Measurements from ENCODE around the gene PACC1. TPM values are rescaled to one million over a fixed set of nuclear protein-coding genes. Genes with fewer than 3 reads are reported as not detected.

The PACC1 gene
- total RNA-seq, 1 experiment from 2014 or later, result 17.6 TPM

DNA sequence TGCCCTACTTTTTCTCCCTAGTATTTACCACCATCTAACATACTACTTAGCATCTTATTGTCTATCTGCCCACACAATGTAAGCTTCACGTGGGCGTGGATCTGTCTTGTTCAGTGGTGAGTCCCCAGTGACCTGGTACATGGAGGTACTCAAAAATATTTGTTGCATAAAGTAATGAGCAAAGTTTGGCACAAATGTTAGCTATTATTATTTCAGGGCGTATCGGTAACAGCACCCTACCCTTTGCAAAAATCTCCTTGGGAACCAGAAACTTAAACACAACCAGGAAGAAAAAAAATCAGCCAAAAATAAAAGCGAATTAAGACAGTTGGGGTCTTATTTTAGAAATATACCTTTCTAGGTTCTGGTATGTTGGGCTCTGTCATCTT, 17.6 kb upstream of the PACC1 start:
- H3K27me3 ChIP-seq (ENCODE audit: insufficient read depth, low read length), result no peaks in the 10 kb centered on the region
- TSS peak; percentile 99 for BruUV-seq (replicated peaks)
- peaks cover 36% of the 10 kb centered on the region for H3K79me2 ChIP-seq (ENCODE audit: insufficient read depth, low read length)
- H3K36me3 ChIP-seq (ENCODE audit: control insufficient read depth in 1 of 2, insufficient read depth in 2 of 2, low read length in 2 of 2), result no peaks in the 10 kb centered on the region
- peak; percentile 5; the same call in 1 of the 2 replicates for ATAC-seq
- DNase-seq (ENCODE audit: low read depth, low spot score), result no peak
- intact Hi-C loops (cut with micrococcal nuclease), result no loop called here
- H3K4me1 ChIP-seq (ENCODE audit: control insufficient read depth in 1 of 2, insufficient read depth in 2 of 2, low read length in 2 of 2), result peaks cover 9 to 34% of the 10 kb centered on the region in 2 experiments; a peak in 3 of 4 replicates
- ChIA-PET CTCF (interaction anchor here (1.7 kb wide), 1 partner anchor 24 kb away, joined by 7 read pairs; no protein-coding TSS in a partner anchor), RAD21 (ENCODE audit: low non-redundant PET in 1 of 2, low total read pairs in 2 of 2, uncharacterized antibody in 2 of 2, unreplicated experiment in 2 of 2) (no interaction called here), POLR2A (no interaction called here)
- peak overlapping the region; percentile 27; the same call in 1 of the 2 replicates for H3K27ac ChIP-seq (ENCODE audit: low read depth, low read length)
- H3K9ac ChIP-seq (ENCODE audit: low read length), result peak overlapping the region; percentile 77
- H3K4me3 ChIP-seq (replicated peaks in 1 of 2; ENCODE audit: low read depth in 1 of 2, low read length in 2 of 2), result peak overlapping the region; percentile 48 to 83
- H3K9me2 ChIP-seq (ENCODE audit: insufficient read depth), result no peaks in the 10 kb centered on the region
- TF ChIP-seq ZNF274 (IDR thresholded peaks at IDR 0.05; ENCODE audit: low read depth, low read length) (no peak), EZH2phosphoT487 (IDR thresholded peaks at IDR 0.05; ENCODE audit: borderline replicate concordance) (no peak), TCF7L2 (IDR thresholded peaks at IDR 0.05; ENCODE audit: borderline replicate concordance, extremely low read depth, insufficient read depth, insufficient read length) (no peak), EZH2 (IDR thresholded peaks at IDR 0.05) (no peak), EGR1 (IDR thresholded peaks at IDR 0.05; ENCODE audit: low read depth) (peak; percentile 29; the same call in 1 of the 2 replicates), CBX3 (IDR thresholded peaks at IDR 0.05; ENCODE audit: low read depth) (no peak)
- TF ChIP-seq, protein P1, sequence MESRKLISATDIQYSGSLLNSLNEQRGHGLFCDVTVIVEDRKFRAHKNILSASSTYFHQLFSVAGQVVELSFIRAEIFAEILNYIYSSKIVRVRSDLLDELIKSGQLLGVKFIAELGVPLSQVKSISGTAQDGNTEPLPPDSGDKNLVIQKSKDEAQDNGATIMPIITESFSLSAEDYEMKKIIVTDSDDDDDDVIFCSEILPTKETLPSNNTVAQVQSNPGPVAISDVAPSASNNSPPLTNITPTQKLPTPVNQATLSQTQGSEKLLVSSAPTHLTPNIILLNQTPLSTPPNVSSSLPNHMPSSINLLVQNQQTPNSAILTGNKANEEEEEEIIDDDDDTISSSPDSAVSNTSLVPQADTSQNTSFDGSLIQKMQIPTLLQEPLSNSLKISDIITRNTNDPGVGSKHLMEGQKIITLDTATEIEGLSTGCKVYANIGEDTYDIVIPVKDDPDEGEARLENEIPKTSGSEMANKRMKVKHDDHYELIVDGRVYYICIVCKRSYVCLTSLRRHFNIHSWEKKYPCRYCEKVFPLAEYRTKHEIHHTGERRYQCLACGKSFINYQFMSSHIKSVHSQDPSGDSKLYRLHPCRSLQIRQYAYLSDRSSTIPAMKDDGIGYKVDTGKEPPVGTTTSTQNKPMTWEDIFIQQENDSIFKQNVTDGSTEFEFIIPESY (IDR thresholded peaks at IDR 0.05; ENCODE audit: extremely low read depth, insufficient replicate concordance, low read length), result no peak
- TF ChIP-seq, protein P2, sequence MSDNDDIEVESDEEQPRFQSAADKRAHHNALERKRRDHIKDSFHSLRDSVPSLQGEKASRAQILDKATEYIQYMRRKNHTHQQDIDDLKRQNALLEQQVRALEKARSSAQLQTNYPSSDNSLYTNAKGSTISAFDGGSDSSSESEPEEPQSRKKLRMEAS (IDR thresholded peaks at IDR 0.05), result no peak
- no peaks in the 10 kb centered on the region for H3K9me3 ChIP-seq (ENCODE audit: control insufficient read depth in 1 of 2, insufficient read depth in 1 of 2, low read depth in 1 of 2, low read length in 2 of 2)
- H2AFZ ChIP-seq (ENCODE audit: low read depth, low read length, poor library complexity, severe bottlenecking), result peak overlapping the region; percentile 97
- peak overlapping the region; percentile 93 for H3K4me2 ChIP-seq (ENCODE audit: low read length)
- H4K20me1 ChIP-seq (ENCODE audit: insufficient read depth), result no peaks in the 10 kb centered on the region

Measured in HCT116 (cell line).